Prostate gland (tissue), 2 donors: Measurements from ENCODE around the gene ZMYM3.

Source experiments
- CTCF ChIP-seq, 4 experiments: fragments of 200-600 bp in 2 of 4; fragments of 450-650 bp in 2 of 4; sonication (generic) in 2 of 4; IDR thresholded peaks; 1 replicate in 3 of 4; 2 replicates in 1 of 4; pipeline ENCODE4 v1.5.1; 2016 to 2019; ENCODE audit warnings: antibody characterized with exemption in 4 of 4, mild to moderate bottlenecking in 2 of 4, moderate library complexity in 2 of 4
- POLR2A ChIP-seq: fragments of 450-650 bp; IDR thresholded peaks from one replicate; pipeline ENCODE4 v1.6.1; 2016; ENCODE audit warnings: antibody characterized with exemption, mild to moderate bottlenecking

- TF ChIP-seq CTCF (IDR thresholded peaks at IDR 0.05), result no peak
- TF ChIP-seq POLR2A, result no peak
Measured at GRCh38 chrX:71256051-71256450, 2.1 kb upstream of the ZMYM3 start.
